Mesothelial cell of epicardium (in vitro differentiated cells): ENCODE data around the gene USP13. TPM values are rescaled to one million over a fixed set of nuclear protein-coding genes. Genes with fewer than 3 reads are reported as not detected.

Source experiments
- DNase-seq, 2 experiments: peaks; one replicate each; pipeline ENCODE4 v3.0.0; 2021; ENCODE audit warnings: low spot score in 2 of 2; ENCODE audit not compliant: unreplicated experiment in 2 of 2
- H3K27ac Mint-ChIP-seq: 2 replicates; pipeline ENCODE4 v1.8.0; 2021; ENCODE audit warnings: mixed read lengths
- H3K27me3 Mint-ChIP-seq: 2 replicates; pipeline ENCODE4 v1.8.0; 2021; ENCODE audit warnings: low read depth, mixed read lengths
- H3K36me3 Mint-ChIP-seq: 2 replicates; pipeline ENCODE4 v1.8.0; 2021; ENCODE audit warnings: mixed read lengths
- H3K4me1 Mint-ChIP-seq: 2 replicates; pipeline ENCODE4 v1.8.0; 2021; ENCODE audit warnings: mixed read lengths
- H3K4me3 Mint-ChIP-seq: 2 replicates; pipeline ENCODE4 v1.8.0; 2021; ENCODE audit warnings: mild to moderate bottlenecking, moderate library complexity, mixed read lengths
- H3K9me3 Mint-ChIP-seq: 2 replicates; pipeline ENCODE4 v1.8.0; 2021; ENCODE audit warnings: mixed read lengths
- CTCF ChIP-seq: fragments of 200-600 bp; sonication (generic); IDR thresholded peaks from one replicate; pipeline ENCODE4 v1.5.0; 2021; ENCODE audit warnings: antibody characterized with exemption; ENCODE audit not compliant: unreplicated experiment
- total RNA-seq: library from RNA; stranded (reverse); gene quantifications from 3 replicates; pipeline ENCODE4 v1.2.1, GENCODE V29; 2021

USP13 gene
- total RNA-seq, 1 donor from 2014 or later: 11.3 TPM

DNA sequence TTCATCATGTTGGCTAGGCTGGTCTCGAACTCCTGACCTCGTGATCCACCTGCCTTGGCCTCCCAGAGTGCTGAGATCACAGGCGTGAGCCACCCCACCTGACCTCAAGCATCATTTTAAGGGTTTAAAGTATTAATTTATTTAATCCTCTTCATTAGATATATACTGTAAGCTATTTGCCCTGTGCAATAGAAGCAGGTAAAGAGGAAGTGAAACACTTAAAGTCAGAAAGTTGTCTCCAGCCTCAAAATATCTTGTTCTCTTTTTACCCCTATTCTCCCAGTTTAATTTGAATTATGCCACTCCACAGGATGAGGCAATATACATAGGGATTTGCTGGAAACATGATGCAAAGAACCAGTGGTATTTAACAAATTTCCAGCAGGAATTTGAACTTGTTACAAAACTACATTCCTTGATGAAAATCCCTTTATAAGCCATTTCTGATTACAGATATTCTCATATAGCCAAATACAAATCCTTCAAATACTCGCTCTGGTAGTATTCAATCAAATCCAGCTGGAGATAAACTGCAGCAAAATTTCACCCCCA is 46.2 kb upstream of the USP13 start:
- Mint-ChIP-seq H3K9me3 (no peaks in the 10 kb centered on the region), H3K4me3 (peak overlapping the region; percentile 32), H3K4me1 (peaks cover 16% of the 10 kb centered on the region), H3K36me3 (peaks cover 10% of the 10 kb centered on the region), H3K27me3 (no peaks in the 10 kb centered on the region), H3K27ac (no peak overlapping the region)
- no peak for TF ChIP-seq CTCF
- no peak for DNase-seq

- H3K4me3 Mint-ChIP-seq: no peak overlapping the region
- no peaks in the 10 kb centered on the region for H3K9me3 Mint-ChIP-seq
- H3K4me1 Mint-ChIP-seq: peaks cover 19% of the 10 kb centered on the region
- H3K27ac Mint-ChIP-seq: no peak overlapping the region
- no peak for DNase-seq
- H3K27me3 Mint-ChIP-seq: no peaks in the 10 kb centered on the region
- peaks cover 10% of the 10 kb centered on the region for H3K36me3 Mint-ChIP-seq
- TF ChIP-seq CTCF: no peak
Observed at GRCh38 chr3:179608931-179609720, 43.7 kb upstream of the USP13 start.

DNA sequence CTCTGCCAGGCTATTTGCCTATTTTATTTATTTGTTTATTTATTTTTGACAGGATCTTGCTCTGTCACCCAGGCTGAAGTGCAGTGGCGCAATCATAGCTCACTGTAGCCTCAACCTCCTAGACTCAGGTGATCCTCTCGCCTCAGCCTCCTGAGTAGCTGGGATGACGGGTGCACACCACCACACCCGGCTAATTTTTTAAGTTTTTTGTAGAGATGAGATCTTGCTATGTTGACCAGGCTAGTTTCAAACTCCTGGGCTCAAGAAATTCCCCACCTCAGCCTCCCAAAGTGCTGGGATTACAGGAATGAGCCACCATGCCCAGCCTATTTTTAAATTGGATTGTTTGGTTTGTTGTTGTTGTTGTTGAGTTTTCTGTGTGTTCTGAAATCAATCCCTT is 42.8 kb upstream of the USP13 start:
- TF ChIP-seq CTCF: no peak
- Mint-ChIP-seq H3K36me3 (peaks cover 10% of the 10 kb centered on the region), H3K4me1 (peaks cover 18% of the 10 kb centered on the region), H3K4me3 (no peak overlapping the region), H3K9me3 (no peaks in the 10 kb centered on the region), H3K27me3 (no peaks in the 10 kb centered on the region), H3K27ac (no peak overlapping the region)
- DNase-seq: no peak

GRCh38 chr3:179613807-179614206 is 39.0 kb upstream of the USP13 start:
- TF ChIP-seq CTCF: no peak
- Mint-ChIP-seq H3K9me3 (no peaks in the 10 kb centered on the region), H3K27me3 (no peaks in the 10 kb centered on the region), H3K27ac (peak overlapping the region; percentile 58), H3K4me3 (no peak overlapping the region), H3K4me1 (peaks cover 12% of the 10 kb centered on the region), H3K36me3 (peaks cover 20% of the 10 kb centered on the region)
- no peak for DNase-seq

- no peak for DNase-seq
- Mint-ChIP-seq H3K27ac (no peak overlapping the region), H3K36me3 (peaks cover 30% of the 10 kb centered on the region), H3K4me3 (no peak overlapping the region), H3K9me3 (no peaks in the 10 kb centered on the region), H3K4me1 (peaks cover 12% of the 10 kb centered on the region), H3K27me3 (no peaks in the 10 kb centered on the region)
- TF ChIP-seq CTCF: no peak
Observed at GRCh38 chr3:179615458-179616173, 37.2 kb upstream of the USP13 start.
